GM19328 (cell line): ENCODE data around the gene EIF4E.
"Not testable (repeated sequence)": the region's sequence is repeated elsewhere in the genome, so short reads cannot be mapped to it uniquely, and the experiment has no call there.

Source experiments
- ATAC-seq: cut with Tn5 transposase; IDR thresholded peaks from one replicate; pipeline ENCODE4 v1.9.1; 2021; ENCODE audit warnings: mild to moderate bottlenecking, moderate library complexity; ENCODE audit not compliant: unreplicated experiment

EIF4E gene

GRCh38 chr4:98886382-98886781 is 42.6 kb downstream of the EIF4E start:
- not testable (repeated sequence) for ATAC-seq

- ATAC-seq, result not testable (repeated sequence)
Measured at GRCh38 chr4:98880884-98881283, 48.0 kb downstream of the EIF4E start.

- no peak for ATAC-seq
Measured at GRCh38 chr4:98879515-98879914, 49.4 kb downstream of the EIF4E start.

- no peak for ATAC-seq
Measured at GRCh38 chr4:98873059-98873458, 55.9 kb downstream of the EIF4E start.

- ATAC-seq, result not testable (repeated sequence)
Measured at GRCh38 chr4:98872120-98872906, 56.6 kb downstream of the EIF4E start.

GRCh38 chr4:98867648-98868047 is 61.3 kb downstream of the EIF4E start:
- ATAC-seq, result no peak

GRCh38 chr4:98865059-98865458 is 63.9 kb downstream of the EIF4E start:
- no peak for ATAC-seq

- no peak for ATAC-seq
Measured at GRCh38 chr4:98864560-98864959, 64.4 kb downstream of the EIF4E start.

GRCh38 chr4:98862371-98862770 is 66.6 kb downstream of the EIF4E start:
- no peak for ATAC-seq

- no peak for ATAC-seq
Measured at GRCh38 chr4:98861100-98861884, 67.6 kb downstream of the EIF4E start.

GRCh38 chr4:98851806-98852205 is 77.1 kb downstream of the EIF4E start:
- no peak for ATAC-seq

- no peak for ATAC-seq
Measured at GRCh38 chr4:98850937-98851336, 78.0 kb downstream of the EIF4E start.

GRCh38 chr4:98848448-98848847 is 80.5 kb downstream of the EIF4E start:
- no peak for ATAC-seq

GRCh38 chr4:98845960-98846359 is 83.0 kb downstream of the EIF4E start:
- ATAC-seq, result no peak

GRCh38 chr4:98842917-98843316 is 86.0 kb downstream of the EIF4E start:
- not testable (repeated sequence) for ATAC-seq

- no peak for ATAC-seq
Measured at GRCh38 chr4:98838977-98839618, 89.8 kb downstream of the EIF4E start.

GRCh38 chr4:98838531-98838930 is 90.4 kb downstream of the EIF4E start:
- no peak for ATAC-seq

GRCh38 chr4:98833384-98833783 is 95.5 kb downstream of the EIF4E start:
- no peak for ATAC-seq

- ATAC-seq, result not testable (repeated sequence)
Measured at GRCh38 chr4:98831036-98831435, 97.9 kb downstream of the EIF4E start.
